K562 (cell line): ENCODE results near the gene DNAJB12. TPM values are rescaled to one million over a fixed set of nuclear protein-coding genes. Genes with fewer than 3 reads are reported as not detected.
A peak's percentile ranks its signal among the peaks of the same experiment; 100 is the strongest.

Source experiments
- CBFA2T2 ChIP-seq: fragments of 450-650 bp; conservative IDR thresholded peaks from 2 replicates; pipeline ENCODE4 v1.6.1; 2017; ENCODE audit warnings: mild to moderate bottlenecking
- EZH2 ChIP-seq: IDR thresholded peaks from 2 replicates; pipeline ENCODE4 v1.6.1; 2012; ENCODE audit warnings: low read depth, mild to moderate bottlenecking, inconsistent platforms, low read length, borderline replicate concordance
- GTF2F1 ChIP-seq: IDR thresholded peaks from 2 replicates; pipeline ENCODE4 v1.6.1; 2011; ENCODE audit warnings: low read depth, low read length, improper control_type of control experiment
- NCOA2 ChIP-seq, 2 experiments: fragments of 450-650 bp; IDR thresholded peaks; 2 replicates each; pipeline ENCODE4 v1.6.1; 2018; ENCODE audit warnings: mild to moderate bottlenecking in 2 of 2, moderate library complexity in 1 of 2; ENCODE audit not compliant: partially characterized antibody in 2 of 2
- NR3C1 ChIP-seq: sonication (generic); formaldehyde crosslinking; IDR thresholded peaks from 2 replicates; pipeline ENCODE4 v1.8.1; 2022; ENCODE audit warnings: missing genetic modification reagents
- PHF8 ChIP-seq: fragments of 200-600 bp; sonication (generic); IDR thresholded peaks from 2 replicates; pipeline ENCODE4 v1.6.1; 2012; ENCODE audit warnings: mixed run types, mild to moderate bottlenecking, inconsistent platforms, low read length, moderate library complexity, borderline replicate concordance
- RB1 ChIP-seq: fragments of 450-650 bp; IDR thresholded peaks from 2 replicates; pipeline ENCODE4 v1.6.1; 2017; ENCODE audit warnings: low read depth, mild to moderate bottlenecking
- RBFOX2 ChIP-seq: fragments of 200-400 bp; formaldehyde crosslinking; IDR thresholded peaks from 2 replicates; pipeline ENCODE4 v1.6.1; 2017; ENCODE audit warnings: low read depth, mild to moderate bottlenecking, low read length, moderate library complexity
- RFX7 ChIP-seq: fragments of 250-450 bp; sonication (Bioruptor Pico); IDR thresholded peaks from 2 replicates; pipeline ENCODE4 v1.5.1; 2021; ENCODE audit warnings: mild to moderate bottlenecking
- STAT5A ChIP-seq: IDR thresholded peaks from 2 replicates; pipeline ENCODE4 v1.6.1; 2012; ENCODE audit warnings: low read length, inconsistent platforms, borderline replicate concordance
- ZBTB9 ChIP-seq: fragments of 450-650 bp; formaldehyde crosslinking; IDR thresholded peaks from 2 replicates; pipeline ENCODE4 v1.4.0; 2020; ENCODE audit warnings: mild to moderate bottlenecking, moderate library complexity
- ZNF282 ChIP-seq: sonication (generic); formaldehyde crosslinking; IDR thresholded peaks from 2 replicates; pipeline ENCODE4 v1.8.1; 2023; ENCODE audit warnings: missing genetic modification reagents
- ZNF445 ChIP-seq: fragments of 250-450 bp; sonication (Bioruptor Pico); IDR thresholded peaks from 2 replicates; pipeline ENCODE4 v1.4.0; 2020; ENCODE audit warnings: low read depth, mild to moderate bottlenecking, moderate library complexity
- ZNF561 ChIP-seq: fragments of 450-650 bp; formaldehyde crosslinking; conservative IDR thresholded peaks from 2 replicates; pipeline ENCODE4 v1.4.0; 2020; ENCODE audit warnings: mild to moderate bottlenecking, moderate library complexity
- polyA plus RNA-seq, 8 experiments: library from polyadenylated mRNA; depleted of rRNA in 4 of 8; stranded (reverse) in 5 of 8; unstranded in 3 of 8; fragments of >200 nt; fragmentation: Nextera tagmentation in 2 of 8; fragmentation: Illumina TruSeq in 1 of 8; extraction: Ambion mirVana in 2 of 8; extraction: Trizol in 1 of 8; gene quantifications; 2 replicates each; pipeline versions ENCODE4 v1.2.1 to v1.2.3, GENCODE V29; 2011 to 2014; ENCODE audit warnings: inconsistent platforms in 1 of 8, missing spikeins in 1 of 8
- total RNA-seq, 7 experiments: library from RNA; depleted of rRNA in 6 of 7; stranded (reverse); fragments of >200 nt in 6 of 7; fragmentation: Illumina TruSeq in 2 of 7; extraction: Trizol in 2 of 7; gene quantifications; 2 replicates each; pipeline versions ENCODE4 v1.2.1 to v1.2.3, GENCODE V29; 2011 to 2021; ENCODE audit warnings: low replicate concordance in 1 of 7
- TF ChIP-seq, protein P1 (sequence below): fragments of 200-600 bp; sonication (generic); IDR thresholded peaks from one replicate; pipeline ENCODE4 v1.6.1; 2012; ENCODE audit warnings: mild to moderate bottlenecking, low read depth, low read length, inconsistent platforms

DNAJB12 gene
- total and polyA plus RNA-seq, 9 of the 15 experiments (the other 6 are each of a cell fraction or from before 2014, with no cell fraction given) = 3.5 to 31.5 (median 20.3) TPM

DNA sequence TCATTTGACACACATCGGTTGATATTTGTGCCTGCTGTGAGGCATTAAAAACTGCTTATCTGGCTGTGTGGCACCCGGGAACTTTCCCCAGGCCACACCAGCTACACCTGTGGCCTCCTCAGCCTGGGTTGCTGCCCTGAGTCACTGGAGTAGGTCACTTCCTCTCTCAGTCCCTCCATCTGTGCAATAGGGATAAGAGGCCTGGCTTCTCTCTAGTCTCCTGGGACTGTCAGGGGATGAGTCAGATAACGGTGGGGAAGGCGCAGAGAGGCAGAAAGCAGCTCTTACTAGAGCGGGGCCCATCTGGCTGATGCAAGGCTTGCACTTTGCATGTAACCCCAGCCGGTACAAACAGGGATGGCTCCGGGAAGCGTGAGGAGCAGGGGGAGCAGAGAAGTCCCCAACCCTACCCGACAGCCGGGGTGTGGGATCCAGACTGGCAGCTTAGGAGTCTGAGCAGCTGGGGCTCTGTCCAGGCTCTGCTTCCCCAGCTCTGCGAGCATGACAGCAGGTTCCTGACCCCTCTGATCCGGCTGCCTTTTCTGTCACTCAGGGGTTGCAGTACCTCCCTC, 34.0 kb downstream of the DNAJB12 start (continued):
- TF ChIP-seq, protein P1, sequence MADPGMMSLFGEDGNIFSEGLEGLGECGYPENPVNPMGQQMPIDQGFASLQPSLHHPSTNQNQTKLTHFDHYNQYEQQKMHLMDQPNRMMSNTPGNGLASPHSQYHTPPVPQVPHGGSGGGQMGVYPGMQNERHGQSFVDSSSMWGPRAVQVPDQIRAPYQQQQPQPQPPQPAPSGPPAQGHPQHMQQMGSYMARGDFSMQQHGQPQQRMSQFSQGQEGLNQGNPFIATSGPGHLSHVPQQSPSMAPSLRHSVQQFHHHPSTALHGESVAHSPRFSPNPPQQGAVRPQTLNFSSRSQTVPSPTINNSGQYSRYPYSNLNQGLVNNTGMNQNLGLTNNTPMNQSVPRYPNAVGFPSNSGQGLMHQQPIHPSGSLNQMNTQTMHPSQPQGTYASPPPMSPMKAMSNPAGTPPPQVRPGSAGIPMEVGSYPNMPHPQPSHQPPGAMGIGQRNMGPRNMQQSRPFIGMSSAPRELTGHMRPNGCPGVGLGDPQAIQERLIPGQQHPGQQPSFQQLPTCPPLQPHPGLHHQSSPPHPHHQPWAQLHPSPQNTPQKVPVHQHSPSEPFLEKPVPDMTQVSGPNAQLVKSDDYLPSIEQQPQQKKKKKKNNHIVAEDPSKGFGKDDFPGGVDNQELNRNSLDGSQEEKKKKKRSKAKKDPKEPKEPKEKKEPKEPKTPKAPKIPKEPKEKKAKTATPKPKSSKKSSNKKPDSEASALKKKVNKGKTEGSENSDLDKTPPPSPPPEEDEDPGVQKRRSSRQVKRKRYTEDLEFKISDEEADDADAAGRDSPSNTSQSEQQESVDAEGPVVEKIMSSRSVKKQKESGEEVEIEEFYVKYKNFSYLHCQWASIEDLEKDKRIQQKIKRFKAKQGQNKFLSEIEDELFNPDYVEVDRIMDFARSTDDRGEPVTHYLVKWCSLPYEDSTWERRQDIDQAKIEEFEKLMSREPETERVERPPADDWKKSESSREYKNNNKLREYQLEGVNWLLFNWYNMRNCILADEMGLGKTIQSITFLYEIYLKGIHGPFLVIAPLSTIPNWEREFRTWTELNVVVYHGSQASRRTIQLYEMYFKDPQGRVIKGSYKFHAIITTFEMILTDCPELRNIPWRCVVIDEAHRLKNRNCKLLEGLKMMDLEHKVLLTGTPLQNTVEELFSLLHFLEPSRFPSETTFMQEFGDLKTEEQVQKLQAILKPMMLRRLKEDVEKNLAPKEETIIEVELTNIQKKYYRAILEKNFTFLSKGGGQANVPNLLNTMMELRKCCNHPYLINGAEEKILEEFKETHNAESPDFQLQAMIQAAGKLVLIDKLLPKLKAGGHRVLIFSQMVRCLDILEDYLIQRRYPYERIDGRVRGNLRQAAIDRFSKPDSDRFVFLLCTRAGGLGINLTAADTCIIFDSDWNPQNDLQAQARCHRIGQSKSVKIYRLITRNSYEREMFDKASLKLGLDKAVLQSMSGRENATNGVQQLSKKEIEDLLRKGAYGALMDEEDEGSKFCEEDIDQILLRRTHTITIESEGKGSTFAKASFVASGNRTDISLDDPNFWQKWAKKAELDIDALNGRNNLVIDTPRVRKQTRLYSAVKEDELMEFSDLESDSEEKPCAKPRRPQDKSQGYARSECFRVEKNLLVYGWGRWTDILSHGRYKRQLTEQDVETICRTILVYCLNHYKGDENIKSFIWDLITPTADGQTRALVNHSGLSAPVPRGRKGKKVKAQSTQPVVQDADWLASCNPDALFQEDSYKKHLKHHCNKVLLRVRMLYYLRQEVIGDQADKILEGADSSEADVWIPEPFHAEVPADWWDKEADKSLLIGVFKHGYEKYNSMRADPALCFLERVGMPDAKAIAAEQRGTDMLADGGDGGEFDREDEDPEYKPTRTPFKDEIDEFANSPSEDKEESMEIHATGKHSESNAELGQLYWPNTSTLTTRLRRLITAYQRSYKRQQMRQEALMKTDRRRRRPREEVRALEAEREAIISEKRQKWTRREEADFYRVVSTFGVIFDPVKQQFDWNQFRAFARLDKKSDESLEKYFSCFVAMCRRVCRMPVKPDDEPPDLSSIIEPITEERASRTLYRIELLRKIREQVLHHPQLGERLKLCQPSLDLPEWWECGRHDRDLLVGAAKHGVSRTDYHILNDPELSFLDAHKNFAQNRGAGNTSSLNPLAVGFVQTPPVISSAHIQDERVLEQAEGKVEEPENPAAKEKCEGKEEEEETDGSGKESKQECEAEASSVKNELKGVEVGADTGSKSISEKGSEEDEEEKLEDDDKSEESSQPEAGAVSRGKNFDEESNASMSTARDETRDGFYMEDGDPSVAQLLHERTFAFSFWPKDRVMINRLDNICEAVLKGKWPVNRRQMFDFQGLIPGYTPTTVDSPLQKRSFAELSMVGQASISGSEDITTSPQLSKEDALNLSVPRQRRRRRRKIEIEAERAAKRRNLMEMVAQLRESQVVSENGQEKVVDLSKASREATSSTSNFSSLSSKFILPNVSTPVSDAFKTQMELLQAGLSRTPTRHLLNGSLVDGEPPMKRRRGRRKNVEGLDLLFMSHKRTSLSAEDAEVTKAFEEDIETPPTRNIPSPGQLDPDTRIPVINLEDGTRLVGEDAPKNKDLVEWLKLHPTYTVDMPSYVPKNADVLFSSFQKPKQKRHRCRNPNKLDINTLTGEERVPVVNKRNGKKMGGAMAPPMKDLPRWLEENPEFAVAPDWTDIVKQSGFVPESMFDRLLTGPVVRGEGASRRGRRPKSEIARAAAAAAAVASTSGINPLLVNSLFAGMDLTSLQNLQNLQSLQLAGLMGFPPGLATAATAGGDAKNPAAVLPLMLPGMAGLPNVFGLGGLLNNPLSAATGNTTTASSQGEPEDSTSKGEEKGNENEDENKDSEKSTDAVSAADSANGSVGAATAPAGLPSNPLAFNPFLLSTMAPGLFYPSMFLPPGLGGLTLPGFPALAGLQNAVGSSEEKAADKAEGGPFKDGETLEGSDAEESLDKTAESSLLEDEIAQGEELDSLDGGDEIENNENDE = no peak
- TF ChIP-seq CBFA2T2 (peak; percentile 100), RB1 (peak; percentile 12), GTF2F1 (peak; percentile 29; the same call in 1 of the 2 replicates), RFX7 (CRISPR knock-in tag) (no peak), ZNF445 (CRISPR knock-in tag) (no peak), RBFOX2 (peak; percentile 96), NCOA2 (IDR thresholded peaks at IDR 0.05; ENCODE audit: partially characterized antibody in 2 of 2) (no peak), ZNF561 (no peak), EZH2 (no peak), STAT5A (peak; percentile 97), NR3C1 (CRISPR knock-in tag) (no peak), ZBTB9 (CRISPR knock-in tag) (peak; percentile 95), ZNF282 (CRISPR knock-in tag) (no peak), PHF8 (peak; percentile 52; the same call in 1 of the 2 replicates)
